A549 (cell line): Measurements from ENCODE around the gene BCL11B. TPM values are rescaled to one million over a fixed set of nuclear protein-coding genes. Genes with fewer than 3 reads are reported as not detected.

Experiments used
- ATAC-seq, 2 experiments: fragments of 200-7000 bp in 1 of 2; fragments of >200 bp in 1 of 2; cut with Nextera tagmentation in 1 of 2; cut with Tn5 transposase in 1 of 2; 3 replicates each; pipeline versions ENCODE4 v1.8.0 to v1.9.1; 2018 to 2020; ENCODE audit warnings: mild to moderate bottlenecking in 1 of 2, moderate library complexity in 1 of 2
- CTCF ChIA-PET: fragments of 300-600 bp; sonication (Branson Sonifier 250); formaldehyde crosslinking; extraction: SDS; loops from one replicate; lab custom pipeline; 2021; ENCODE audit warnings: antibody characterized with exemption, inconsistent platforms; lab: Yijun Ruan, JAX
- POLR2A ChIA-PET: fragments of 350-600 bp; formaldehyde crosslinking; extraction: SDS; loops from one replicate; lab custom pipeline; 2021; ENCODE audit warnings: antibody characterized with exemption, inconsistent platforms; lab: Yijun Ruan, JAX
- DNase-seq, 2 experiments: peaks; one replicate each; pipeline versions ENCODE4 v3.0.0 to v3.0.0-alpha.2; 2011 to 2016; ENCODE audit warnings: low read depth in 1 of 2, low spot score in 1 of 2
- FAIRE-seq: peaks from 2 replicates; lab custom pipeline; 2011; peaks lifted over from hg19 to GRCh38; lab: Jason Lieb, UNC
- H3K27ac ChIP-seq, 2 experiments: fragments of >200 bp; sonication (Bioruptor Twin); formaldehyde crosslinking; 3 replicates each; pipeline ENCODE4 v1.5.1; 2016 to 2017
- H3K4me1 ChIP-seq: fragments of >200 bp; sonication (Bioruptor Twin); formaldehyde crosslinking; 3 replicates; pipeline ENCODE4 v1.6.1; 2016
- H3K4me2 ChIP-seq: fragments of >200 bp; sonication (Bioruptor Twin); formaldehyde crosslinking; 3 replicates; pipeline ENCODE4 v1.6.1; 2016
- H3K4me3 ChIP-seq: fragments of >200 bp; sonication (Bioruptor Twin); formaldehyde crosslinking; 3 replicates; pipeline ENCODE4 v1.5.1; 2016
- H3K9me3 ChIP-seq: fragments of >200 bp; sonication (Bioruptor Twin); formaldehyde crosslinking; 3 replicates; pipeline ENCODE4 v1.6.1; 2016
- CTCF ChIP-seq: fragments of >200 bp; sonication (Bioruptor Twin); formaldehyde crosslinking; IDR thresholded peaks from 3 replicates; pipeline ENCODE4 v1.5.1; 2016
- E2F6 ChIP-seq: IDR thresholded peaks from 2 replicates; pipeline ENCODE4 v1.6.1; 2012; ENCODE audit warnings: low read depth, borderline replicate concordance
- EHF ChIP-seq: fragments of 250-450 bp; sonication (Bioruptor Pico); IDR thresholded peaks from 2 replicates; pipeline ENCODE4 v1.5.0; 2020; ENCODE audit warnings: mild to moderate bottlenecking
- ELK1 ChIP-seq: fragments of 150-350 bp; IDR thresholded peaks from 2 replicates; pipeline ENCODE4 v1.6.1; 2014; ENCODE audit warnings: low read depth, mild to moderate bottlenecking, low read length
- FOSB ChIP-seq: fragments of 250-450 bp; sonication (Bioruptor Pico); IDR thresholded peaks from 2 replicates; pipeline ENCODE4 v1.5.0; 2020; ENCODE audit warnings: mild to moderate bottlenecking, moderate library complexity
- HOXB13 ChIP-seq: fragments of 250-450 bp; sonication (Bioruptor Pico); IDR thresholded peaks from 2 replicates; pipeline ENCODE4 v1.5.0; 2020; ENCODE audit warnings: low read depth, mild to moderate bottlenecking, moderate library complexity
- HOXB5 ChIP-seq: fragments of 250-450 bp; sonication (Bioruptor Pico); IDR thresholded peaks from 2 replicates; pipeline ENCODE4 v1.5.0; 2020; ENCODE audit warnings: mild to moderate bottlenecking, moderate library complexity
- MAFK ChIP-seq: fragments of 450-650 bp; IDR thresholded peaks from 2 replicates; pipeline ENCODE4 v1.6.1; 2014; ENCODE audit not compliant: partially characterized antibody
- NPAS2 ChIP-seq: fragments of 250-450 bp; sonication (Bioruptor Pico); IDR thresholded peaks from 2 replicates; pipeline ENCODE4 v1.8.0; 2022; ENCODE audit warnings: mild to moderate bottlenecking, moderate library complexity, borderline replicate concordance
- PBX3 ChIP-seq: IDR thresholded peaks from 2 replicates; pipeline ENCODE4 v1.6.1; 2012
- RARB ChIP-seq: fragments of 250-450 bp; sonication (Bioruptor Pico); IDR thresholded peaks from 2 replicates; pipeline ENCODE4 v1.8.0; 2021; ENCODE audit warnings: mild to moderate bottlenecking, moderate library complexity
- REST ChIP-seq: fragments of 200-600 bp; sonication (generic); IDR thresholded peaks from 2 replicates; pipeline ENCODE4 v1.6.1; 2016; ENCODE audit warnings: antibody characterized with exemption, mild to moderate bottlenecking, moderate library complexity
- RFX5 ChIP-seq: fragments of 450-650 bp; IDR thresholded peaks from 2 replicates; pipeline ENCODE4 v1.7.1; 2014; ENCODE audit warnings: antibody characterized with exemption, mild to moderate bottlenecking, moderate library complexity
- SMC3 ChIP-seq: fragments of >200 bp; sonication (Bioruptor Twin); formaldehyde crosslinking; IDR thresholded peaks from 3 replicates; pipeline ENCODE4 v1.6.1; 2018; ENCODE audit warnings: inconsistent platforms
- ZC3H11A ChIP-seq: fragments of 450-650 bp; IDR thresholded peaks from 2 replicates; pipeline ENCODE4 v1.6.1; 2014; ENCODE audit warnings: antibody characterized with exemption, mild to moderate bottlenecking
- WGBS: methylation state at CpG from one replicate; pipeline ENCODE4 v1.1.6; 2017; ENCODE audit errors: missing lambda C conversion rate; 5-methylcytosine and 5-hydroxymethylcytosine counted together
- polyA plus RNA-seq, 4 experiments: library from polyadenylated mRNA; depleted of rRNA in 3 of 4; stranded (reverse); fragments of >200 nt; fragmentation: RNase III in 1 of 4; extraction: RNeasy Plus Mini Kit Qiagen cat#74134 plus additional on column Dnase treatment in 1 of 4; gene quantifications; 2 replicates in 3 of 4; 3 replicates in 1 of 4; pipeline ENCODE4 v1.2.3, GENCODE V29; 2011 to 2017

The BCL11B gene
- polyA plus RNA-seq, 2 of the 4 experiments (the other 2 are of a cell fraction) = 0.43 to 0.49 TPM

GRCh38 chr14:99125616-99126431 is 146.2 kb downstream of the BCL11B start (continued):
- TF ChIP-seq REST (no peak), FOSB (no peak)
- TF ChIP-seq, all 56 proteins: peak for 0

- DNase-seq = no peak
- TF ChIP-seq E2F6 (no peak), ELK1 (no peak), ZC3H11A (no peak), CTCF (no peak), SMC3 (no peak), EHF (CRISPR knock-in tag) (no peak), NPAS2 (CRISPR knock-in tag) (no peak), RARB (no peak), MAFK (no peak), RFX5 (no peak), HOXB13 (CRISPR knock-in tag) (no peak), HOXB5 (CRISPR knock-in tag) (no peak), PBX3 (no peak)
- TF ChIP-seq, all 56 proteins: peak for 0
- H3K4me3 ChIP-seq = no peak overlapping the region
- no peak overlapping the region for H3K4me2 ChIP-seq
- ChIA-PET POLR2A (no interaction called here), CTCF (no interaction called here)
- peaks cover 27% of the 10 kb centered on the region for H3K4me1 ChIP-seq
- no peak overlapping the region for H3K27ac ChIP-seq
- ATAC-seq = no peak
- FAIRE-seq = no peak
- WGBS = 76% methylated on average over 10 of the region's 10 CpGs
- H3K9me3 ChIP-seq = no peaks in the 10 kb centered on the region
These were observed 146.9 kb downstream of the BCL11B start for GRCh38 chr14:99125113-99125512.
